GM13977 (cell line): ENCODE measurements around the gene KLF11.
"Not testable (repeated sequence)": the region's sequence is repeated elsewhere in the genome, so short reads cannot be mapped to it uniquely, and the experiment has no call there.

Experiments
- DNase-seq: peaks from one replicate; pipeline ENCODE4 v3.0.0; 2012; ENCODE audit warnings: low spot score
- CTCF ChIP-seq: IDR thresholded peaks from 2 replicates; pipeline ENCODE4 v1.5.1; 2012; ENCODE audit warnings: mild to moderate bottlenecking, control low read depth; ENCODE audit not compliant: insufficient read depth; ENCODE audit errors: extremely low read depth, missing control alignments
- in situ Hi-C: fragments of 300-500 bp; cut with MboI; formaldehyde crosslinking; loops from one replicate; pipeline ENCODE4 v1.12.0; 2022; ENCODE audit warnings: low sequenced_read_pairs, low pct_unique_long_range_greater_than_20kb, mixed read lengths, inconsistent platforms; ENCODE audit not compliant: unreplicated experiment

Gene KLF11

GRCh38 chr2:10014418-10015190, 28.7 kb upstream of the KLF11 start:
- no peak for TF ChIP-seq CTCF
- DNase-seq, result no peak
- in situ Hi-C loops, result no loop called here

GRCh38 chr2:10015376-10015989, 27.9 kb upstream of the KLF11 start:
- in situ Hi-C loops, DNase-seq: not testable (repeated sequence)

GRCh38 chr2:10016001-10016801, 27.1 kb upstream of the KLF11 start:
- in situ Hi-C loops, result no loop called here
- no peak for TF ChIP-seq CTCF
- DNase-seq, result no peak

GRCh38 chr2:10016802-10017258, 26.5 kb upstream of the KLF11 start:
- TF ChIP-seq CTCF, result no peak
- in situ Hi-C loops, result no loop called here
- no peak for DNase-seq

GRCh38 chr2:10017313-10017941, 25.9 kb upstream of the KLF11 start:
- in situ Hi-C loops, result no loop called here
- no peak for DNase-seq
- TF ChIP-seq CTCF, result no peak

GRCh38 chr2:10019174-10019573, 24.2 kb upstream of the KLF11 start:
- in situ Hi-C loops, result no loop called here
- no peak for TF ChIP-seq CTCF
- DNase-seq, result no peak
